Muscle layer of colon (tissue), 2 donors: ENCODE results near the gene FGF14.

Experiments
- H3K27ac ChIP-seq: one replicate; pipeline ENCODE4 v1.7.0; 2013; ENCODE audit warnings: low read depth, mild to moderate bottlenecking, low read length, moderate library complexity
- H3K27me3 ChIP-seq, 2 donors: one replicate each; pipeline ENCODE4 v1.7.0; 2013; ENCODE audit warnings: low read length in 2 of 2, mild to moderate bottlenecking in 2 of 2; ENCODE audit not compliant: insufficient read depth in 2 of 2, control insufficient read depth in 1 of 2
- H3K36me3 ChIP-seq: one replicate; pipeline ENCODE4 v1.7.0; 2013; ENCODE audit warnings: mild to moderate bottlenecking, low read length; ENCODE audit not compliant: insufficient read depth
- H3K4me1 ChIP-seq: one replicate; pipeline ENCODE4 v1.7.0; 2013; ENCODE audit warnings: mild to moderate bottlenecking, low read length; ENCODE audit not compliant: insufficient read depth
- H3K4me3 ChIP-seq, 2 donors: one replicate each; pipeline ENCODE4 v1.7.0; 2013; ENCODE audit warnings: low read length in 2 of 2, low read depth in 1 of 2, mild to moderate bottlenecking in 1 of 2, moderate library complexity in 1 of 2
- H3K9ac ChIP-seq: one replicate; pipeline ENCODE4 v1.7.0; 2013; ENCODE audit warnings: low read length
- H3K9me3 ChIP-seq: one replicate; pipeline ENCODE4 v1.7.0; 2013; ENCODE audit warnings: mild to moderate bottlenecking, low read length
- donor health status: abdominal sarcoma.
- donor health status: Adenocarcinoma of cecum.

Gene FGF14

DNA sequence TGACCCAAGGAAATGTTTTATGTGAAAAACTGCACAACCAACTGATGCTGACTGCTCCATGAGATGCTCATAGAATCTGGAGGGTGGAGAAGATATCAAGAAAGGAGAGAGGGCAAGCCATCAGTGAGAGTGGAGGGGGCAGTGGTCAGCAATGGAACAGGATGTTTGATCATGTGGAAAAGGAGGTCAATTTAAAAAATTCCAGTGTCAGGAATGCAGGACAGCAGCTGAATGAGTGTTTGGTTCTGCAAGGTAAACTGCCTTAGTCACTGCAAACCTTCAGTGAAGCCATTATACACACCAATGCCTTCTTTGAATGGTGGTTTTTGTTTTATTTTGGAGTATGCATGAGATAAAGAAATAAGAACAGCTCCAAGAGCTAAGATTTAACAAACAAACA lies 121.5 kb downstream of the FGF14 start:
- no peak overlapping the region for H3K4me3 ChIP-seq
- H3K36me3 ChIP-seq = no peaks in the 10 kb centered on the region
- H3K27me3 ChIP-seq = no peaks in the 10 kb centered on the region
- no peak overlapping the region for H3K27ac ChIP-seq
- no peak overlapping the region for H3K9ac ChIP-seq
- no peaks in the 10 kb centered on the region for H3K9me3 ChIP-seq
- H3K4me1 ChIP-seq = no peaks in the 10 kb centered on the region

DNA sequence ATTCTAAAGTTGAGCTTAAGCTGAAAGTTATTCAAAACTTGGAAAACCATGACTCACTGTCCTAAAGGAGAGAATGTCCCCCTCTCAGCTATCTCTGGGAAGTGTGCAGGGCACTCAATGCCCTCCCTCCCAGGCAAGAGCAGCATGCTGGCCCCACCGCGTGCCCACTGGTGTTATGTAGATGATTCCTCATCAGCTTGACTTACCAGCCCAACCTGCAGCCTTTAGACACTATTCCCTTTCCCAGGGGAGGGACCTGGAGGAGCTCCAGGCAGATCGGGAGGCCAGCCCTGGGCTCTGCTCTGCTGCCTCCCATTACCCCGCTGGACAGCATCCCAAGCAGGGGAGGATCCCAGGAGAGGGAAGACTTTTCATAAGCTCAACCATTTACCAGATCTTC lies 124.6 kb downstream of the FGF14 start:
- Histone ChIP-seq H3K36me3 (no peaks in the 10 kb centered on the region), H3K27ac (no peak overlapping the region), H3K4me1 (no peaks in the 10 kb centered on the region)

DNA sequence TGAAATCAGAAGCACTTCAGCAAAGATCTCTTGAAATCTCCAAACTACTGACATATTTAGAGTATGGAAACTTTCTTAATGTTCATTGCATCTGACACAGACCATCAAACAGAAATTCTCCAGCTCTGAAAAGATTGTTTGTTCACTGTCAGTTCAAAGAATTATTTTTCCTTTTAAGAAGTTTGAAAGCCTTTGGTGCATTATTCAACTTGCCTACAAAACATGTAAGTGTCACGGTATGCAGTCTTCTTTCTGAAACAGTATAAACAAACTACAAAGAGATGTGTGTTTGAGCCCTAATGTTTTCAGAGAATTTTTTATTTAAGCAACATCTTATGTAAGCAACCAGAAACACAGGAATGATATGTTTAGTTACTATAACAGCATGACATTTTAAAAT lies 125.4 kb downstream of the FGF14 start:
- no peaks in the 10 kb centered on the region for H3K36me3 ChIP-seq
- no peaks in the 10 kb centered on the region for H3K9me3 ChIP-seq
- no peaks in the 10 kb centered on the region for H3K4me1 ChIP-seq
- no peak overlapping the region for H3K27ac ChIP-seq
- H3K27me3 ChIP-seq = no peaks in the 10 kb centered on the region
- no peak overlapping the region for H3K4me3 ChIP-seq
- H3K9ac ChIP-seq = no peak overlapping the region

More for the DNA sequence above, 124.6 kb downstream of the FGF14 start:
- Histone ChIP-seq H3K27me3 (no peaks in the 10 kb centered on the region), H3K9ac (no peak overlapping the region), H3K4me3 (no peak overlapping the region), H3K9me3 (no peaks in the 10 kb centered on the region)

DNA sequence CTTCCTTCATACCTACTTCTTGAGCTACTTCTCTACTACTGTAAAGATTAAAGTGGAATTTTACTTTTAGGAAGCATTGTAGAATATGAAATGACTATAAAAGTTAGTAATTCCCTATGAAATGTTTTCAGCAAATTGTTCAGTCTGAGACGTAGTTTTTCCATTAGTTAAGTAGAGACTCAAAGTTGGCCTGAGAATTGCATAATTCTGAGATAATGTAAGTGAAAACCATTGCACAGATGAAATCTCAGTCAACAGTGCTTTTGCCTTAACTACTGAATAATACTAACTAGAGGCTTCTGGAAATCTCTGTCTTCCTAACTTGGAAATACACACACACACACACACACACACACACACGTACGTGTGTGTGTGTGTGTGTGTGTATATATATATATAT lies 125.9 kb downstream of the FGF14 start:
- Histone ChIP-seq H3K4me3 (no peak overlapping the region), H3K36me3 (no peaks in the 10 kb centered on the region), H3K4me1 (no peaks in the 10 kb centered on the region), H3K9ac (no peak overlapping the region), H3K9me3 (no peaks in the 10 kb centered on the region), H3K27me3 (no peaks in the 10 kb centered on the region), H3K27ac (no peak overlapping the region)

DNA sequence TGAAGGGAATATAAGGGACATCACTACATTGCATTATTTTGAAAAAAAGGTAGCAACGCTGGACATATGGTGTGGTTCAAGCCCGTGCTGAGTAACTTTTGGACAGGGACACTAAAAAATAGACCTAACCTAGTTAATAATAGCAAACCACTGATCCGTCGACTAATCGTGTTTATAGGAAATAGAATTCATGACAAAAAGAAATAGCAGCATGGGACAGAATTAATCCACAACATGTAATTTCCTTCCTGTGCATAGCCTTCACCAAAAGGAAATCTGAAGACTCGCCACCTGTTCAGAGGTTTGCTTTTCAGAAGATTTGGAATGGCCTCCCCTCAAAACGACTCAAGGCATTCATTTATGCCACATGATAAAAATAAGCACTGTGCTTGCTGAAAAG lies 128.7 kb downstream of the FGF14 start:
- H3K9ac ChIP-seq = no peak overlapping the region
- no peak overlapping the region for H3K27ac ChIP-seq
- H3K9me3 ChIP-seq = no peaks in the 10 kb centered on the region
- no peaks in the 10 kb centered on the region for H3K36me3 ChIP-seq
- H3K27me3 ChIP-seq = no peaks in the 10 kb centered on the region
- H3K4me1 ChIP-seq = no peaks in the 10 kb centered on the region
- no peak overlapping the region for H3K4me3 ChIP-seq

DNA sequence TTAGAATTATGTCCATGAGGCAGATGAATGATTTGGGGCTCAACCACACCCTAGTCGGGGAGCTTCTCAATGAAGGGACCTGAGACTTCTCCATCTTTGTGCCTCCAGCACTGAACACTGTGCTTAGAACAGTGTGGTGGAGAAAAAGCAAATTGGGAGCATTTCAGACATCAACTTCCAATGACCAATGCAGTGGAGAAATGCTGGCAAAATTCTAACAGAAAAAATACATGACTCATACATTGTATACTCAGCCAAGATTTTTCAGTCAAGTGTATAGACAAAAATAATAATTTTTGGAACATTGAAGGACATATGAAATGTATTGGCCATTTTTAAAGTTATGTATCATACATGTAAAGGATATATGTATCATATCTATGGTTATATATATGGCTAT lies 134.7 kb downstream of the FGF14 start:
- Histone ChIP-seq H3K27me3 (no peaks in the 10 kb centered on the region), H3K9ac (no peak overlapping the region), H3K4me1 (no peaks in the 10 kb centered on the region), H3K27ac (no peak overlapping the region), H3K36me3 (no peaks in the 10 kb centered on the region), H3K4me3 (no peak overlapping the region), H3K9me3 (no peaks in the 10 kb centered on the region)

DNA sequence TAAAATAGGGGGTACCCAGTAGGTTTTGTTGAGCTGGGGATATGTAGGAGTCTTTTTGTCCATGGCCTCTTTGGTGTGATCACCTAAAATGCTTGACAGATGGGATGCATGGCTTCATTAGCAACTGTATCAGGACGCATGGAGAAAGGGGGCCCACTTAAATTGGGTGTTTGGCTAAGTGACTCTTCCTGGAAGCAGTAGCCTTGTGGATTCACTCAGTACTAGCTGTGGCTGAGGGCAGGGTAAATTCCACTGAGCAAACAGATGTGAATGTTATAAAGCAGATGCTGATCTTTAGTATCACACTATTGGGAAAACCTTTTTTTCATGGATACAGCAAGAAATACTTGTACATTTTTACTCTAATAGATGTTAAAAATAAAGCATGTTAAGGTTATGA lies 140.0 kb downstream of the FGF14 start:
- H3K4me3 ChIP-seq = no peak overlapping the region
- H3K4me1 ChIP-seq = no peaks in the 10 kb centered on the region
- H3K9ac ChIP-seq = no peak overlapping the region
- H3K9me3 ChIP-seq = no peaks in the 10 kb centered on the region
- no peak overlapping the region for H3K27ac ChIP-seq
- no peaks in the 10 kb centered on the region for H3K36me3 ChIP-seq
- H3K27me3 ChIP-seq = no peaks in the 10 kb centered on the region

DNA sequence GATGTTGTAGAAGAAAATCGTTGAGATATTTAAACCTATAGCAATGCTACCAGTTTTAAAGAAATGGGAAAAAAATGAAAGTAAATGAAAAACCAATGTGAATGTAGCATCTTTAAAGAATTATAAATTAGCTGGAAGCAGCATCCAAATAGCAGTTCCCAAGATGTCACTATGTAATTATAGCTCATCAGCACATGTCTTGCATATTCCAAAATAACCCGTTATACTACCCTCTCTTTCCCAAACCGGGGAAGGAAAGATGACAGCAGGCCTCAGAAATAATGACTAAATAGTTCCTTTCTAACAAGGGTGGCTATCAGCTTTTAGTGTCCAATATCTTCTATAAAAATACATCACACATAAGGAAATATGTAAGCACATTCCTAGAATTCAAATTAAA lies 140.5 kb downstream of the FGF14 start:
- no peak overlapping the region for H3K9ac ChIP-seq
- no peaks in the 10 kb centered on the region for H3K27me3 ChIP-seq
- no peaks in the 10 kb centered on the region for H3K9me3 ChIP-seq
- H3K27ac ChIP-seq = no peak overlapping the region
- H3K36me3 ChIP-seq = no peaks in the 10 kb centered on the region
- H3K4me1 ChIP-seq = no peaks in the 10 kb centered on the region
- H3K4me3 ChIP-seq = no peak overlapping the region

DNA sequence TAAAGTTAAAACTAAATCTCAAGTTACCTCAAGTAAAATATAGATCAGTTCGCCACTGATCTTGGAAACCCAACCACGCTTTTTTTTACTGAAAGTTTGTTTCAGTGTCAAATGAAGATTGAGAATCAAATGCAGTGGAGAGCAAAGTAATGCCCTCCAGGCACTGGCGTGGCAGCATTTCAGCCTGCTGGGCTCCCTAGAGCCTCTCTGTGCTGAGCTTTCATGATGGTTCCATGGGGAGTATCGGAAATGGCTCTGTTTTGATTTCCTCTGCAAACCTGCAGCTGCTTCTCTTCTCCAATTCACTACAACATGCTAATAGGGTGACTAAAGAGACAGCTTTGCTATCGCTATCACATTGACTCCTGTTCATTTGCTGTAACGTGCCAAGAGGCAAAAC lies 141.6 kb downstream of the FGF14 start:
- no peak overlapping the region for H3K27ac ChIP-seq
- H3K4me1 ChIP-seq = no peaks in the 10 kb centered on the region
- H3K36me3 ChIP-seq = no peaks in the 10 kb centered on the region
- H3K27me3 ChIP-seq = no peaks in the 10 kb centered on the region
- no peak overlapping the region for H3K4me3 ChIP-seq
- no peak overlapping the region for H3K9ac ChIP-seq
- no peaks in the 10 kb centered on the region for H3K9me3 ChIP-seq

DNA sequence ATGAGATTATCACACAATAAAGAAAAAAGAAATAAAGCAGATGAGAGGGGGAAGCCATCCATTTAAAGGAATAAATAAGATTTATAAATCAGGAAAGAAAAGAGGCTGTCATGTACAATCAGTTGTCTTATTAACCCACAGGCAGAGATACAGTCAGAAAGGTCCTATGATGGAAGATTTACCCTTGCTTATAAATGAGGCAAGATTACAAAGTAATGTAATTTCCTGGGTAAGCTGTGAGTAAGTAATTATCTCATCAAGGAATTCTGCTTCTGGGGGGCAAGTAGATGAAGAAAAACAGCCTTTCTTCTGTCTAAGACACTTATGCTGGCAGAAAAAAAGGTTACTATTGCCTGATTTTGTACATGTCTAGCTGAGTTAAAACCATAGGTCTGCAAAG lies 146.4 kb downstream of the FGF14 start:
- H3K4me1 ChIP-seq = no peaks in the 10 kb centered on the region
- H3K4me3 ChIP-seq = no peak overlapping the region
- H3K27ac ChIP-seq = no peak overlapping the region
- no peaks in the 10 kb centered on the region for H3K27me3 ChIP-seq
- no peaks in the 10 kb centered on the region for H3K36me3 ChIP-seq
- H3K9me3 ChIP-seq = no peaks in the 10 kb centered on the region
- no peak overlapping the region for H3K9ac ChIP-seq

DNA sequence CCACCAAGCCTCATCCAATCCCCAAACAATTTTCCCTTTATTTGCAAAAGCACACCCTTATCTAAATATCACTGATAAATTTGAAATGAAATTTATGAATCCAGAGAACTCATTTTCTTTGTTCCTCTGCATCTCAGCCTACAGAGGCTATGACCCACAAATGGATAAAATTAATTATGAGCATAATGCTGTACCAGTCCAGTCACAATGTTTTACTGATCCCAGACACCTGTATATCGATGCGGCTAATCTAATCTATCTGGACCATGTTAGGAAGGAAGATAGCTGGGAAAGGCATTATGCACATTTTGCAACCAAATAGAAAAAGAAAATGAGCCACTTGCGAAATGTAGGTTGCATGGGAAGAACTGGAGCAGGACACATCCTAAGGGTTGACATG lies 150.0 kb downstream of the FGF14 start:
- no peaks in the 10 kb centered on the region for H3K36me3 ChIP-seq
- no peaks in the 10 kb centered on the region for H3K4me1 ChIP-seq
- no peak overlapping the region for H3K4me3 ChIP-seq
- H3K27me3 ChIP-seq = no peaks in the 10 kb centered on the region
- H3K9ac ChIP-seq = no peak overlapping the region
- no peaks in the 10 kb centered on the region for H3K9me3 ChIP-seq
- H3K27ac ChIP-seq = no peak overlapping the region

DNA sequence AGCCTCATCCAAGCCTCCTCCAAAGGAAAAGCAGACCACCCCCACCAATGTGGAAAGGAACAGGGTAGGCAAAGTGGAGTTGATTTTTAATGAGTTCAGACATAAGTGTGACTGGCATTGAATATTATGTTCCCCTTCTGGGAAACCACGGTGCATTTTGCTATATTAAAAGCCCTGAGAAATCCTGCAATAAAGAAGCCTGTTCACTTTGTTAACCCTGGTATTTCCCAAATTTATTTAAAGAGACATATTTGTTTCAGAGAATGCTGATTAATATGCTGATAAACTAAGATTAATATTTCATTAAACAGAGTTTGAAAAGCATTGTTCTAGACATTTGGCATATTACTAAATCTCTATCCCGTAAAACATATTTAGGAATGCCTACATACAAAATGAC lies 151.4 kb downstream of the FGF14 start:
- no peak overlapping the region for H3K4me3 ChIP-seq
- no peaks in the 10 kb centered on the region for H3K36me3 ChIP-seq
- H3K27me3 ChIP-seq = no peaks in the 10 kb centered on the region
- no peak overlapping the region for H3K27ac ChIP-seq
- no peaks in the 10 kb centered on the region for H3K9me3 ChIP-seq
- no peaks in the 10 kb centered on the region for H3K4me1 ChIP-seq
- no peak overlapping the region for H3K9ac ChIP-seq
